CD4-positive, alpha-beta T cell treated with Interleukin-17A for 1 hour (primary cell): ENCODE results near the gene XKR7.

Experiments used
- DNase-seq: peaks from one replicate; pipeline ENCODE4 v3.0.0-alpha.2; 2020

The XKR7 gene

DNA sequence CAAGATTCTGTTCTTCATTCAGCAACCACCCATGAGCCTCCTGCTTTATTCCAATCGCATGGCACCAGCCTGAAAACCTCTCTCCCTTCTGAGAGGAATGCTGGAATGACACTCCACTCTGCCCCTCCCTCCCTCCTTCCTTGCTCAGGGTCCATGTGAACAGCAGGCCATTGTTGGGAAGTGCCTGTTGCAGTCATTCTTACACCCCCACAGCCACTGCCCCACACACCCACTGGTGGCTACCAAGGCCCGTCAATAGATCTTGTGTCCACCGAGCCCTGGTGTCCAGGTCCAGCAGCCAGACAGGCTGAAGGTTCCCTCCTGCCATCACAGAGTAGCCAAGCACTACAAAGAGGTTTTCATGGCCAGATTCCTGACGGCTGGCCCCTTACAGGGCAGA lies 22.6 kb upstream of the XKR7 start:
- DNase-seq: no peak

GRCh38 chr20:31945785-31946184 lies 22.2 kb upstream of the XKR7 start:
- no peak for DNase-seq

DNA sequence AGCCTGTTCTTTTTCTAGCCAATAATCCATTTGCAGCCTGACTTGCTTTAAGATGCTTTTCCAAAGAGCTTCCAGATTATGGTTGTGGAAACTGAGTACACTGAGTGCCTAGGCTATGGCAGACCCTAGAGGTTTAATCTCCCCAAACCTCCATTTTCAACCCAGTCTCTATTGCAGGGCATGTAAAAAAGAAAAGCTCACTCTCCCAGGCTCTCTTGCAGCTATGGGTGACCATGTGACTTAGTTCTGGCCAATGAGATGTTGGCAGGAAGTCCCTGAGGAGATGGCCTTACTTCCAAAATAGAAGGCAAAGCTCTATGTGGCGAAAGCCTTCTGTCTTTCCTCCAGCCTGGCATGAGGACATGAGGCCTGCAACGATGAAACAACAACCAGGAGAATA lies 19.9 kb upstream of the XKR7 start:
- no peak for DNase-seq

DNA sequence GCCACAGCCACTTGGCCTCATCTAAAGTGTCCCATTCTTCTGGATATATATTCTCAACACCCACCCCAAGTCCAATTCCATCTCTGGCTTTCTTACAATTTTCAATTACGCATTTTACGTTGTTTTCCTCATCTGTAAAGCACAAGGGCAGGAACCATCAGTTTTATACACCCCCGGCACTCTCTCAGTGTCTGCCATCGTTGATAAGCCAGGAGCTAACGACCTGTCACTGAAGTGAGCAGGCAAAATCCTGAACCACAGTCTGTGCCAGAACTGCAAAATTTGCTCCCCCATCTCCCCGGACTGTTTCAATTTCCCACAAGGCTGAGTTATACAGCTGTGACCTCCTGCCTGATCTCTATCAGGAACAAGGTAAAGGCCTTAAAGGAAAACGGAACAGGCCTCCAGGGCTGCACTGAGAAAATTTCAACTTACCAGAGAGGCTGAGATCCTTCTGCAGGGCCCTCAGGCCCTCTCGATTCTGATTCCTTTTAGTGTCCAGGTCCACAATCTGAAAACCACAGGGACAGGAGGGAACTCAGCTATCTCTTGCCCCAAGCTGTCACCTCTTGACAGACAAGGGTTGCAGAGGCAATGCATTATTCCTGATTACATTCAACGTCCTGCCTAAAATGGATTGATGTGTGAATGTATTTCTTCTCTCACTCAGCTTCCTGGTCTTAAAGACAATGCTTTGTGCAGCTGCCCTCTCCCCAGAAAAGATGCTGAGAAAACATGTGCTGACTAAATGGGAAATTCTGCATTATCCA lies 17.9 kb upstream of the XKR7 start:
- no peak for DNase-seq

DNA sequence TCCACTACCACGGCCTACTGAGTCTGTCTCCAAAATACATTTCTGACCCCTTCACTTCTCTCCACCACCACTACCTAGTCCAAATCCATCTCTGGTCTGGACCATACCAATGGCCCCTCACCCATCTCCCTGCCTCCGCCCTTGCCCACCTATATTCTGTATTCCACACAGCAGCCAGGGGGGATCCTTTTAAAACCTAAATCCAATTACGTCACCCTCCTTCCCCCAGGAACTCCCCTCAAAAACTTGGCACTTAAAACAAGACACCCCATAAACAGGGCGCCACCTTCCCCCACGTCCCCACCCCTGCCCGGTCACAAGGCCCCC lies 16.8 kb upstream of the XKR7 start:
- DNase-seq: no peak

GRCh38 chr20:31951530-31952453 lies 16.2 kb upstream of the XKR7 start, which contains the start of gene PDRG1:
Gene PDRG1 (minus strand): TSS chr20:31952046. CDS start chr20:31951961, 85 bp downstream.
- DNase-seq: peak; percentile 96

DNA sequence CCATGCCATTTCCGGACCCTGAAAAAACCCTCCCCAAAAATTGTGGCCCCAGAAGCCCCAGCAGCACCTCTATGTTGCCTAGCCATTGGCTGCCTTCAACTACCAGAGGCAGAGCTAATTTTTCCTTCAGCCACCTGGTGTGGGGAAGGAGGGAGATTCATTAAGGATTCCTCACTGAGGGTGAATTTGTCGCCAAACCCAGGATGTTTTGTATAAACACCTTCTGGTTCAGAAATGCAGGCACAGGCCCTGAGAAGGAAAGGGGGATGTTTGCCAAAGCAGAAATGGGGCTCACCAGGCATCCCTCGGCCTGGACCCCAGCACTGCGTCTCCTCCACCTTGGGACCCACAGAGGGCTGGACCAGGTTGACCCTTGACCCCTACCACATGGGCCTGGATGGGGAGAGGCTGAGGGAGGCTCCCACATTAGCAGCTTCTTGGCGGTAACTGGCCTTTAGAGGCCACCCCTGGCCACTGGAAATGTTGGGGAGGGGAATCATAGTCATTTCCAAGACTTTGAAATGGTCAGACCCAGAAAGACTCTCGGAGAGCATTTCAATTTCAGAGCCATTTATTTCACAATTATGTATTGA lies 14.3 kb upstream of the XKR7 start:
- no peak for DNase-seq

DNA sequence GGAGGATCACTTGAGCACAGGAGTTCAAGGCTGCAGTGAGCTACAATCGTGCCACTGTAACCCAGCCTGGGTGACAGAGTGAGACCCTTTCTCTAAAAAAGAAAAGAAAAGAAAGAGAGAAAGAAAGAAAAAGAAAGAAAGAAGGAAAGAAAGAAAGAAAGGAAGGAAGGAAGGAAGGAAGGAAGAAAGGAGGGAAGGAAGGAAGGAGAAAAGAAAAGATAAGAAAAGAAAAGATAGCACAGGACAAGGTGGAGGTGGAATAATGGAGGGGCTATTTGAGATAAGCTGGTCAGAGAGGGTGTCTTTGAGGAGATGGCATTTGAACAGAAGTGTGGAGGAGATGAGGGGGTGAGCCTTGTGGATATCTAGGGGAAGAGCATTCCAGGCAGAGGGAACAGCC lies 13.5 kb upstream of the XKR7 start:
- DNase-seq: no peak

DNA sequence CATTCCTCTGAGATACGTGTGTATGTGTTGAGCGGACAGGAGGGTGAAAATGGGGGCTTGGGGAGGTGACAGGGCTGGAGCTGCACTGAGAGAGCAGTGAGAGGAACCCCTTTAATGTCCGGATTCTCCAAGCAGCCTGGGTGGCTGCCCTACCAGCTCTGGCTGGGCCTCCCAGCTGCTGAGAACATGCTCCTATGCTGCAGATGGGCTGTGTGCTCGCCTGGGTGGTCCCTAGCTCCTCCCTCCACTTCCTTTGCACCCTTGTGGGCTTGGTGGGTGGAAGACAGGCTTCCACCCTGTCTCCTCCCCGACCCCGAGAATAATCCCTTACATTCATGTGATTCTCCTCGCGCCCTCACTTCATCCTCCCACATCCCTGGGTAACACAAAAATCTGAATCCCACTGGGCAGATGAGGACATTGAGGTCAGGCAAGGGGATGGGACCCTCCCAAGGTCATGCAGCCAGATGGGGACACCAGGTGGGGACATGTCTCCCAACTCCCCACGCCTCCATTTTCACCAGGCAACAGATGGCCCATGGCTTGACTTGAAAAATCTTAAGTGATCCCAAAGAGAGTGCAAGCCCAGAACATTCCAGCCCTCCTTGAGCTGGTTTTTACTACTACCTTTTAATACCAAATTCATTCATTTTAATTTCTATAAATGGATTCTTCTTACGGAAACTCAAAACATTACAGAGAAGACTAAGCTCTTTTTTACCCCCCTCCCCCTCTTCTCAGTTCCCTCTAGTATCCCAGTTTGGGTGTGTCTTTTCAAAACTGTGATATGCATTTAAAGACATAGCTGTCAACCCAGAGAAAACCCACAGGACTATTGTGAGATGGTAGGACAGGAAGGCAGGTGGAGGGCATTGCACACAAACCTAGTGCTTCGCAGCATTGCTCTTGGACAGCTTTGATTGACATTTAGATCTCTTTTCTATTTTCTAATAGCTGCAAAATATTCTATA lies 11.1 kb upstream of the XKR7 start:
- DNase-seq: no peak

GRCh38 chr20:31962761-31963160 lies 5.2 kb upstream of the XKR7 start:
- no peak for DNase-seq

DNA sequence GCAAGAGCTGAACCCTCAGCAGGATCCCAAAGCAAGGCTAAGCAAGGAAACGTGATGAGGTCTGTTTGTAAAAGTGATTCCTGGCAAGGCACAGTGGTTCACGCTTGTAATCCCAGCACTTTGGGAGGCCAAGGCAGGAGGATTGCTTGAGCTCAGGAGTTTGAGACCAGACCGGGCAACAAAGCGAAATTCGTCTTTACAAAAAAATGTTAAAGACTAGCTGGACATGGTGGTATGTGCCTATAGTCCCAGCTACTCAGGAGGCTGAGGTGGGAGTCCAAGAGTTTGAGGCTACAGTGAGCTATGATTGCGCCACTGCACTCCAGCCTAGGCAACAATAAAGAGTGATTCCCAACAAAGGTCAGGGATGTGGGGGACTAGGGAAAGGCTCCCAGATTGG lies 4.1 kb upstream of the XKR7 start:
- no peak for DNase-seq

GRCh38 chr20:31966991-31967655 lies 828 bp upstream of the XKR7 start:
- DNase-seq: no peak

DNA sequence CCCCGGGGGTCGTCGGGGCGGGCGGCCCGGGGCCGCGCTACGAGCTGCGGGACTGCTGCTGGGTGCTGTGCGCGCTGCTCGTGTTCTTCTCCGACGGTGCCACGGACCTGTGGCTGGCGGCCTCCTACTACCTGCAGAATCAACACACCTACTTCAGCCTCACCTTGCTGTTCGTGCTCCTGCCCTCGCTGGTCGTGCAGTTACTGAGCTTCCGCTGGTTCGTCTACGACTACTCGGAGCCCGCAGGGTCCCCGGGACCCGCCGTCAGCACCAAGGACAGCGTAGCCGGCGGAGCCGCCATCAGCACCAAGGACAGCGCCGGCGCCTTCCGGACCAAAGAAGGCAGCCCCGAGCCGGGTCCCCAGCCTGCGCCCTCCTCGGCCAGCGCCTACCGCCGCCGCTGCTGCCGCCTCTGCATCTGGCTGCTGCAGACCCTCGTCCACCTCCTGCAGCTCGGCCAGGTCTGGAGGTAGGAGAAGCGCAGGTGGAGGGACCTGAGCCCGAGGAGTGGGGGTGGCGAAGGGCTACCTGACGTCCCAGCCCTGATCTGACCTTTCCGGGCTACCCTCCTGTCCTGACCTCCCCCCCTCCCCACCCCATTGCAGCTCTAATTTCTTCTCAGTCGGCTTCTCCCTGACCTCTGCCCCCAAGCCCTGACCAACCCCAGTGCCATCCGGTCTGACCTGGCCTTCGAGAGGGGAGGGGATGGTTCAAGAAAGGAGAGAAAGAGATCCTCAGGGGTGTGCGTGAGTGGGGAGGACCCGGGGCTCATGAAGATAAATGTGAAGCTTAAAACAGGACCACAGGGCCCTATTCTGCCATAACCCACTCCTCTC lies 558 bp downstream of the XKR7 start:
- peak; percentile 81 for DNase-seq

GRCh38 chr20:31969991-31970390 lies 2.0 kb downstream of the XKR7 start:
- no peak for DNase-seq

- no peak for DNase-seq
Observed at GRCh38 chr20:31972471-31973021, 4.6 kb downstream of the XKR7 start.

GRCh38 chr20:31974296-31974695 lies 6.3 kb downstream of the XKR7 start:
- DNase-seq: no peak

GRCh38 chr20:31974951-31975487 lies 7.1 kb downstream of the XKR7 start:
- DNase-seq: no peak

DNA sequence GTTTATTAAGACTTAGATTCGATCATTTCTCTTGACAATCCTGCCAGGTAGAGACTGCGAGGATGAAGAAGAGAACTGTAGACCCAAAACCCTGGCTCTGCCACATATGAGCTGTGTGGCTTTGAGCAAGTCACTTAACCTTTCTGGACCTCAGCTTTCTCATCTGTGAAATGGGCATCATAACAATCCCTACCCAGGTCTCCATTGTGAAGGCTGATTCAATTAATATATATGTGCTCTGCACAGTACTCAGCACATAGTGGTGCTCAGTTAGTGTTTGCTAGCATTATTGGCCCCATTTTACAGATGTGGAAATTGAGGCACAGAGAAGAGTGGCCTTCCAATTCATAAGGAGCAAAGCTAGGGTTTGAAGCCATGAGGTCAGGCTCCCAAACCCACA lies 7.9 kb downstream of the XKR7 start:
- no peak for DNase-seq

- no peak for DNase-seq
Observed at GRCh38 chr20:31977080-31977479, 9.1 kb downstream of the XKR7 start.

DNA sequence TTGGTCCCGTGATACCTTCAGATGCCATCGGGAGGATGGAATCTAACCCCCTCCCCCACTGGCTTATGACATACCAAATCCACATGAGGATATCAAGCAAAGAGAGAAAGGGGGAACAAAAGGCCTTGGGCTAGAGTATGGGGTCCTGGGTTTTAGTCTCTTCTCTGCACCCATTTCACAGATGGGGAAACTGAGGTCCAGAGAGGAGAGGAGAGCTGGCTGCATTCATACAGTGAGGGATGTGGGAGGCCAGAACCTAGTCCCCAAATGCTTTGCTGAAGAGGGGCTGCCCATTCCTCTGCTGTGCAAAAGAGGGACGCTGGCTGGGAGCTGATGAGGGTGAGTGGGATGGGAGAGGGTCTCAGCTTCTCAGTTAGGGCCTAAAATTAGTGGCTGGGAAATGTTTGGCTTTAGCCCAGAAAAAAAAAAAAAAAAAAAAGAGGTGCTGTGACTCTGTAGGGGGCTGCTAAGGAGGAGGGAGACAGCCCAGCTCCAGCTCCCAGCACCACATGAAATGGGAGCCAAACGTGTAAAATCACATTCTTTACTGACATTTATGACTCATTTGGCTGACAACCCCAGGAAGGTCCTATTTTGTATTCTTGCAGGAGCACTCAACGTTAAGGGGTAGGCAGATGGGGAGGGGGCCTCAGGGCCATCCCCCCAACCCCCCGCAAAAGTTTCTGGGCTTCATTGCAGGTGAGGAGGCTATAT lies 11.9 kb downstream of the XKR7 start:
- DNase-seq: no peak
